ENCODE results near the gene MRPL12. TPM values are rescaled to one million over a fixed set of nuclear protein-coding genes. Genes with fewer than 3 reads are reported as not detected.

Gene MRPL12
- total RNA-seq, 2 experiments from 2014 or later = 211 to 227 TPM

GRCh38 chr17:81706232-81706611, 3.1 kb downstream of the MRPL12 start:
- DNase-seq = no peak
- Mint-ChIP-seq H3K9me3 (no peaks in the 10 kb centered on the region), H3K27me3 (no peaks in the 10 kb centered on the region), H3K4me1 (peaks cover 41% of the 10 kb centered on the region), H3K36me3 (peaks cover 47% of the 10 kb centered on the region), H3K27ac (peak overlapping the region; percentile 8), H3K4me3 (peak overlapping the region; percentile 10)

- no peaks in the 10 kb centered on the region for H3K27me3 Mint-ChIP-seq
These were observed 3.8 kb downstream of the MRPL12 start for GRCh38 chr17:81706757-81707624.

GRCh38 chr17:81707725-81708646, 4.8 kb downstream of the MRPL12 start:
- H3K27ac Mint-ChIP-seq = no peak overlapping the region
- no peak for DNase-seq

More at GRCh38 chr17:81706757-81707624, 3.8 kb downstream of the MRPL12 start:
- no peaks in the 10 kb centered on the region for H3K9me3 Mint-ChIP-seq
- H3K27ac Mint-ChIP-seq = no peak overlapping the region
- H3K4me1 Mint-ChIP-seq = peaks cover 36% of the 10 kb centered on the region
- DNase-seq = no peak
- H3K36me3 Mint-ChIP-seq = peaks cover 41% of the 10 kb centered on the region
- H3K4me3 Mint-ChIP-seq = no peak overlapping the region

GRCh38 chr17:81708739-81709185, 5.6 kb downstream of the MRPL12 start:
- peaks cover 40% of the 10 kb centered on the region for H3K4me1 Mint-ChIP-seq
- no peak overlapping the region for H3K27ac Mint-ChIP-seq
- no peak for DNase-seq
- peaks cover 34% of the 10 kb centered on the region for H3K36me3 Mint-ChIP-seq
- no peak overlapping the region for H3K4me3 Mint-ChIP-seq
- H3K27me3 Mint-ChIP-seq = no peaks in the 10 kb centered on the region
- H3K9me3 Mint-ChIP-seq = no peaks in the 10 kb centered on the region

More at GRCh38 chr17:81707725-81708646, 4.8 kb downstream of the MRPL12 start:
- Mint-ChIP-seq H3K9me3 (no peaks in the 10 kb centered on the region), H3K4me3 (no peak overlapping the region), H3K4me1 (peaks cover 36% of the 10 kb centered on the region), H3K27me3 (no peaks in the 10 kb centered on the region), H3K36me3 (peaks cover 36% of the 10 kb centered on the region)

- Mint-ChIP-seq H3K36me3 (peaks cover 20% of the 10 kb centered on the region), H3K27me3 (no peaks in the 10 kb centered on the region), H3K9me3 (no peaks in the 10 kb centered on the region), H3K4me3 (peak overlapping the region; percentile 78), H3K27ac (peak overlapping the region; percentile 77), H3K4me1 (peaks cover 28% of the 10 kb centered on the region)
- DNase-seq = peak; percentile 40
These were observed 7.5 kb downstream of the MRPL12 start for GRCh38 chr17:81710514-81711308.

GRCh38 chr17:81711814-81712467, 8.8 kb downstream of the MRPL12 start, which contains the start of gene SLC25A10:
TSS of gene SLC25A10 (plus strand) at chr17:81712284. CDS start at chr17:81712427, 143 bp downstream.
- Mint-ChIP-seq H3K27me3 (no peaks in the 10 kb centered on the region), H3K9me3 (no peaks in the 10 kb centered on the region), H3K27ac (peak within 1 kb of the TSS; percentile 85), H3K36me3 (peaks cover 11% of the 10 kb centered on the region), H3K4me3 (peak within 1 kb of the TSS; percentile 90), H3K4me1 (peaks cover 25% of the 10 kb centered on the region)
- DNase-seq = peak; percentile 91

- Mint-ChIP-seq H3K36me3 (peaks cover 8% of the 10 kb centered on the region), H3K27me3 (no peaks in the 10 kb centered on the region), H3K27ac (peak overlapping the region; percentile 85), H3K9me3 (no peaks in the 10 kb centered on the region), H3K4me3 (peak overlapping the region; percentile 90), H3K4me1 (peaks cover 25% of the 10 kb centered on the region)
- DNase-seq = no peak
These were observed 9.4 kb downstream of the MRPL12 start for GRCh38 chr17:81712468-81713003.

GRCh38 chr17:81713004-81713555, 9.9 kb downstream of the MRPL12 start:
- Mint-ChIP-seq H3K9me3 (no peaks in the 10 kb centered on the region), H3K27ac (peak overlapping the region; percentile 85), H3K4me3 (peak overlapping the region; percentile 90), H3K36me3 (peaks cover 8% of the 10 kb centered on the region), H3K4me1 (peaks cover 25% of the 10 kb centered on the region), H3K27me3 (no peaks in the 10 kb centered on the region)
- DNase-seq = no peak

GRCh38 chr17:81713556-81714411, 10.6 kb downstream of the MRPL12 start:
- H3K4me3 Mint-ChIP-seq = peak overlapping the region; percentile 90
- H3K27ac Mint-ChIP-seq = no peak overlapping the region
- peaks cover 8% of the 10 kb centered on the region for H3K36me3 Mint-ChIP-seq
- no peaks in the 10 kb centered on the region for H3K27me3 Mint-ChIP-seq
- H3K4me1 Mint-ChIP-seq = peaks cover 24% of the 10 kb centered on the region
- H3K9me3 Mint-ChIP-seq = no peaks in the 10 kb centered on the region
- no peak for DNase-seq

GRCh38 chr17:81714412-81715106, 11.4 kb downstream of the MRPL12 start:
- H3K4me3 Mint-ChIP-seq = no peak overlapping the region
- H3K9me3 Mint-ChIP-seq = no peaks in the 10 kb centered on the region
- no peak overlapping the region for H3K27ac Mint-ChIP-seq
- peaks cover 21% of the 10 kb centered on the region for H3K4me1 Mint-ChIP-seq
- no peaks in the 10 kb centered on the region for H3K27me3 Mint-ChIP-seq
- DNase-seq = no peak
- H3K36me3 Mint-ChIP-seq = peaks cover 9% of the 10 kb centered on the region

- Mint-ChIP-seq H3K4me1 (peaks cover 15% of the 10 kb centered on the region), H3K4me3 (no peak overlapping the region), H3K27ac (no peak overlapping the region), H3K9me3 (no peaks in the 10 kb centered on the region), H3K27me3 (no peaks in the 10 kb centered on the region), H3K36me3 (peaks cover 5% of the 10 kb centered on the region)
- DNase-seq = no peak
These were observed 12.1 kb downstream of the MRPL12 start for GRCh38 chr17:81715107-81715871.

Measured in activated naive CD8-positive, alpha-beta T cell treated with anti-CD3 and anti-CD28 coated beads for 36 hours (primary cell).